ENCODE data around the gene CZIB.
A peak's percentile ranks its signal among the peaks of the same experiment; 100 is the strongest.

The CZIB gene

GRCh38 chr1:53220171-53220961 is at the start of gene CZIB:
CZIB (minus strand) TSS chr1:53220634; CDS start chr1:53220575, 59 bp downstream.
- peak; percentile 94 for DNase-seq (ENCODE audit: low spot score)

GRCh38 chr1:53270107-53270506 is 49.7 kb upstream of the CZIB start:
- no peak for DNase-seq (ENCODE audit: low spot score)

- DNase-seq (ENCODE audit: low spot score) = no peak
These were observed 47.3 kb upstream of the CZIB start for GRCh38 chr1:53267761-53268160.

GRCh38 chr1:53266038-53266437 is 45.6 kb upstream of the CZIB start:
- DNase-seq (ENCODE audit: low spot score) = no peak

DNA sequence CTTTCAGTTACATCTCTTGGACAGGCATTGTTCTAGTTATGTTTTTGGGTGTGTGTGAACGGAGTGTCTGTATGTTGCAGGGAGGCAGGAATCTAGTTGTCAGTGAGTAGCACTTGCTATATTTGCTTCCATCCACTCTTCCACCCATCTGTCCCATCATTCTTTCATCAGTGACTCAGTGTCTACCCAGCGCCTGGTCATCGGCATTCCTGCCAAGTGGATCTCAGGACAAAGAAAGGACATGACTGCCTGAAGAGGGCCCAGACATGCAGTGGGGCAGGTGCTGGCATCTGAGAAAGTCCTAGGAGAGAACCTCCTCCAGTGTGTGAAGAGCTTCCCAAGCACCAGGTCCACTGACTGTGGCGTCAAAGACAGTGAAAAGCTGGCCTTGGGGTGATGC is 45.1 kb upstream of the CZIB start:
- DNase-seq (ENCODE audit: low spot score) = no peak

- no peak for DNase-seq (ENCODE audit: low spot score)
These were observed 43.6 kb upstream of the CZIB start for GRCh38 chr1:53264048-53264447.

DNA sequence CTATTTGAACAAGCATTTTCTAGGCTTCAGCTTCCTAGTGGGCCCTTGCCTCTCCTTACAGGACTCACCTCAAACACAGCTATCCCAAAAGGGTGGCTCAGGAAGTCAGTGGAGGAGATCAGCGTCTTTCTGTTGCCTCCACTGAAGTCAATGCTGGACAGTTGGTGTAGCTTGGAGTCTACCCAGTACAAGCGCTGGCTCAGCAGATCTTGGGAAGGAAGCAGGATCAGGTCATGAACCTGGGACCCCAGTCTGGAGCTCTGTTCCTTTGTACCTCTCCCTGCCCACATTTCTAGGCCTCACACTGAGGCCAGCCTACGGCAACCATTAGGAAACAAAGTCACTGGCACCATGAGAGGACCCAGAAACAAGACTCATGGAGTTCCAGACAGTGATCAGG is 41.6 kb upstream of the CZIB start:
- no peak for DNase-seq (ENCODE audit: low spot score)

- no peak for DNase-seq (ENCODE audit: low spot score)
These were observed 40.3 kb upstream of the CZIB start for GRCh38 chr1:53260631-53261247.

GRCh38 chr1:53259932-53260331 is 39.5 kb upstream of the CZIB start:
- DNase-seq (ENCODE audit: low spot score) = no peak

GRCh38 chr1:53258216-53258615 is 37.8 kb upstream of the CZIB start:
- DNase-seq (ENCODE audit: low spot score) = no peak

DNA sequence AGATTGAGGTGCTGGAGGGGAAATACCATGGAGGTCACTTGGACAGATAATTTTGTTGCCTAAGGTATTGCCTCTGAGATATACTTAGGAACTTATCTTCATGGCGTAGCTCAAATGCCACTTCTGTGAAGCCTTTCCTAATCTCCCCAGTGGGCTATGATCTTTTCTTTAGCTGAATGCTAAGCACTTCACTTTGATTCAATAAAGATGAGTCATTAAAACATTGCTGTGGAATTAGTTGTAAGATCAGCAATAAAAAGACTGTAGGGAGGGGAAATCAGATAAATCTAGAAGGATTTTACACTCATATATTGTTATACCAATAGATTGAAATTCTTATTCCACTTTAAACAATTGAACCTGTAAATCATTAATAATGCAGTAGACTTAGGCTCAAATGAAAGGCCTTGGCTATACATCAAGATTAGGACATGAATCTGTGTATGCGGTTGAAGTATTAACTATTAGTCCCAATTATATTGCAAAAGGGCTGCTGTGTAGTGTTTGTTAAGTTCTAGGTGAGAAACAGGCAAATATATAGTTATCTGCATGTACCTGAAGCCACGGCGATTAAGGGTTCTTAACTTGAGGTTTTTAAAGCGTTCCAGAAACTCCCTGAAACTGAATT is 37.1 kb upstream of the CZIB start:
- DNase-seq (ENCODE audit: low spot score) = no peak

- DNase-seq (ENCODE audit: low spot score) = no peak
These were observed 36.3 kb upstream of the CZIB start for GRCh38 chr1:53256511-53257453.

- DNase-seq (ENCODE audit: low spot score) = no peak
These were observed 34.6 kb upstream of the CZIB start for GRCh38 chr1:53255031-53255430.

- no peak for DNase-seq (ENCODE audit: low spot score)
These were observed 33.7 kb upstream of the CZIB start for GRCh38 chr1:53254011-53254640.

DNA sequence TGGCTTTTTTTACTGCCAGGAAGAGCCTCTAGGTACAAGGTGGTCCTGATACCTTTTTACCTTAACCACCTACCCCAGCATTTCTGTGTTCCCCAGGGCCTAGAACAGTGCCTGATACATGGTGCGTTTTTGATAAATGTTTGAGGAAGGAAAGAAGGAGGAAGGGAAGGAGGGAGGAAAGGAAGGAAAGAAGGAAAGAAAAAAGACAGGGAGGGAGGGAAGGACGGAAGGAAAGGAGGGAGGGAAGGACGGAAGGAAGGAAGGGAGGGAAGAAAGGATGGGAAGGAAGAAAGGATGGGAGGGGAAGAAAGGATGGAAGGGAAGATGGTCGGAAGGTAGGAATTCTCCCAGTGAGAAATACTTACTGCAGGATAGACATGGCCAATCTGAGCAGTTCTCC is 29.9 kb upstream of the CZIB start:
- DNase-seq (ENCODE audit: low spot score) = no peak

GRCh38 chr1:53249706-53250105 is 29.3 kb upstream of the CZIB start:
- no peak for DNase-seq (ENCODE audit: low spot score)

GRCh38 chr1:53246261-53247134 is 26.1 kb upstream of the CZIB start:
- no peak for DNase-seq (ENCODE audit: low spot score)

DNA sequence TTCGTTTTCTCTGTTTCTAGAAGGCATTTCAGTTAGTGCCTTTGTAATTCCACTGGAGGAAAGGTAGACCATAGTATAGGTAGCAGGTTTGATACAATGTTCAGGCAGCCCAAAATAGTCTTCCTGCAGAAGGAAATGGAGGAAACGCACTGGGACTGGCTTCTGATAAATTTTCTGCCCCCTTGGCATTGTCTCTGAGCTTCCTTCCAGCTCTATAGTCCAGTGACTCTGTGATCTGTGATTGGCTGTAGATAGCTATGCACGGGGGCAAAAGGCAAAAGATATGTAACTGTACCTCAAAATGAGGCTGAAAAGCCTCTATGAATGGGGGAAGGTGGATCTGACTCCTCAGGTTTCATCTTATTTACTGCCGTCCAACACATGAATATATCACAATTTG is 23.7 kb upstream of the CZIB start:
- no peak for DNase-seq (ENCODE audit: low spot score)

DNA sequence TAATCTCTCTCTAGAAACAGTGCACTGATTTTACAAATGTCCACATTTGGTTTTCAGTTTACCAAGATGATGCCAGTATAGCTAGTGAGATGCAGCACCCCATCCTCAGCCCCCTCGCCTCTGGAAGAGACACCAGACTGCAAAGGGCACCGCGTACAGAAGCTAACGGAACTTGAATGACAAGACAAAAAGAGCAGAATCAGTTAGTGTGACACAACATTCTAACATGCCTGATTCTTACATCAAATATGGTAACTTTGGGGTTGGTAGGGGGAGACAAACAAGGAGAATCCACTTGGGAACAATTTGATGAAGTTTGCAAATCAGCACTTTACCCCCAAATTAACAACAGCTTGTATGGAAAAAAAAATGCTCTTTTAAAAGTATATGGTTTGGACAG is 21.9 kb upstream of the CZIB start:
- no peak for DNase-seq (ENCODE audit: low spot score)

DNA sequence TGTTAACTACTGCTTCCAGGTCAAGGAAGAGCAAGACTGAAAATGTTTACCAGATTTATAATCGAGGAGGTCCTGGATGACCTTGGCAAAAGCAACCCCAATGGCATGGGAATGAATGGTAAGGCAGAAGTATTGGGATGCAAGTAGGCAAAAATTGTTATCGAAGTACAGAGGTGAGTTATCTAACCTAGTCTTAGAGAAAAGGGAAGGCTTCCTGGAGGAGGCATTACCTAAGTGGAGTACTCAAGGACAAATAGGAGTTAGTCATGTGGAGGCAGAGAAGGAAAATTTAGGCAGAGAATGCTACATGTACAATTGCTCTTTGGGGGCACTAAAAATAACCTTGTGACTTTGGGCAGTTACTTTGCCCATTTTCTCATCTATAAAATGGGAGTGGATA is 21.4 kb upstream of the CZIB start:
- DNase-seq (ENCODE audit: low spot score) = no peak
